WTC11 (cell line): ENCODE measurements around the gene SUPT3H. TPM values are rescaled to one million over a fixed set of nuclear protein-coding genes. Genes with fewer than 3 reads are reported as not detected.

Experiments used
- ATAC-seq: fragments of 200-7000 bp; cut with Tn5 transposase; 2 replicates; pipeline ENCODE4 v1.10.0; 2021; ENCODE audit warnings: mild to moderate bottlenecking, moderate library complexity
- CTCF ChIA-PET: fragments of 300-600 bp; sonication (Branson Sonifier 250); formaldehyde crosslinking; loops from one replicate; lab custom pipeline; 2021; ENCODE audit warnings: antibody characterized with exemption; lab: Charles Lee
- POLR2A ChIA-PET: fragments of 350-600 bp; sonication (Branson Sonifier 250); formaldehyde crosslinking; loops from one replicate; lab custom pipeline; 2021; ENCODE audit warnings: antibody characterized with exemption; lab: Charles Lee
- DNase-seq: peaks from one replicate; pipeline ENCODE4 v3.0.0; 2021; ENCODE audit warnings: low spot score
- H3K27ac Mint-ChIP-seq: 2 replicates; pipeline ENCODE4 v1.8.0; 2021; ENCODE audit warnings: mixed read lengths
- H3K27me3 Mint-ChIP-seq: 2 replicates; pipeline ENCODE4 v1.8.0; 2021; ENCODE audit warnings: low read depth, mild to moderate bottlenecking, moderate library complexity, mixed read lengths
- H3K36me3 Mint-ChIP-seq: 2 replicates; pipeline ENCODE4 v1.8.0; 2021; ENCODE audit warnings: mixed read lengths
- H3K4me1 Mint-ChIP-seq: 2 replicates; pipeline ENCODE4 v1.8.0; 2022; ENCODE audit warnings: mixed read lengths
- H3K4me3 Mint-ChIP-seq: 2 replicates; pipeline ENCODE4 v1.8.0; 2021; ENCODE audit warnings: mild to moderate bottlenecking, moderate library complexity, mixed read lengths
- H3K9me3 Mint-ChIP-seq: 2 replicates; pipeline ENCODE4 v1.8.0; 2021; ENCODE audit warnings: mixed read lengths
- ARID4B ChIP-seq: sonication (generic); formaldehyde crosslinking; IDR thresholded peaks from 2 replicates; pipeline ENCODE4 v1.8.0; 2023; ENCODE audit warnings: missing genetic modification reagents, mild to moderate bottlenecking, borderline replicate concordance
- E2F4 ChIP-seq: sonication (generic); formaldehyde crosslinking; IDR thresholded peaks from 2 replicates; pipeline ENCODE4 v1.8.1; 2022; ENCODE audit warnings: low read depth, mild to moderate bottlenecking, moderate library complexity, missing genetic modification reagents, borderline replicate concordance
- EMX1 ChIP-seq: fragments of 250-450 bp; sonication (Bioruptor Pico); IDR thresholded peaks from 2 replicates; pipeline ENCODE4 v1.8.0; 2021; ENCODE audit warnings: mild to moderate bottlenecking
- ESRRA ChIP-seq: sonication (generic); formaldehyde crosslinking; IDR thresholded peaks from 2 replicates; pipeline ENCODE4 v1.8.1; 2022; ENCODE audit warnings: mild to moderate bottlenecking, missing genetic modification reagents, borderline replicate concordance
- NFYB ChIP-seq: sonication (generic); formaldehyde crosslinking; conservative IDR thresholded peaks from 2 replicates; pipeline ENCODE4 v1.8.0; 2022; ENCODE audit warnings: low read depth, missing genetic modification reagents
- RORB ChIP-seq: fragments of 250-450 bp; sonication (Bioruptor Pico); IDR thresholded peaks from 2 replicates; pipeline ENCODE4 v1.9.0; 2021; ENCODE audit warnings: mild to moderate bottlenecking
- SP1 ChIP-seq: sonication (generic); formaldehyde crosslinking; conservative IDR thresholded peaks from 2 replicates; pipeline ENCODE4 v1.8.1; 2022; ENCODE audit warnings: missing genetic modification reagents
- TCF7 ChIP-seq: sonication (generic); formaldehyde crosslinking; IDR thresholded peaks from 2 replicates; pipeline ENCODE4 v1.8.0; 2022; ENCODE audit warnings: mild to moderate bottlenecking, low read depth, missing genetic modification reagents, moderate library complexity
- TEAD1 ChIP-seq: sonication (generic); formaldehyde crosslinking; IDR thresholded peaks from 2 replicates; pipeline ENCODE4 v1.8.0; 2022; ENCODE audit warnings: mild to moderate bottlenecking, missing genetic modification reagents
- ZNF416 ChIP-seq: fragments of 250-450 bp; sonication (Bioruptor Pico); IDR thresholded peaks from 2 replicates; pipeline ENCODE4 v1.9.0; 2021; ENCODE audit warnings: mild to moderate bottlenecking, inconsistent platforms
- total RNA-seq: library from RNA; stranded (reverse); gene quantifications from 3 replicates; pipeline ENCODE4 v1.2.3, GENCODE V29; 2021
- TF ChIP-seq, protein P1 (sequence below): fragments of 200-600 bp; IDR thresholded peaks from 2 replicates; pipeline ENCODE4 v1.8.0; 2022; ENCODE audit warnings: antibody characterized with exemption
- TF ChIP-seq, protein P2 (sequence below): fragments of 250-450 bp; sonication (Bioruptor Pico); conservative IDR thresholded peaks from 2 replicates; pipeline ENCODE4 v1.9.0; 2021; ENCODE audit warnings: mild to moderate bottlenecking
- TF ChIP-seq, protein P3 (sequence below): sonication (generic); formaldehyde crosslinking; IDR thresholded peaks from 2 replicates; pipeline ENCODE4 v1.8.0; 2022; ENCODE audit warnings: mild to moderate bottlenecking, missing genetic modification reagents
- TF ChIP-seq, protein P4 (sequence below): fragments of 250-450 bp; sonication (Bioruptor Pico); IDR thresholded peaks from 2 replicates; pipeline ENCODE4 v1.9.0; 2021; ENCODE audit warnings: mild to moderate bottlenecking, borderline replicate concordance
- TF ChIP-seq, protein P5 (sequence below): sonication (generic); formaldehyde crosslinking; IDR thresholded peaks from 2 replicates; pipeline ENCODE4 v1.8.1; 2023; ENCODE audit warnings: mild to moderate bottlenecking, moderate library complexity, missing genetic modification reagents

Gene SUPT3H
- total RNA-seq, 1 experiment from 2014 or later = 15.3 TPM

GRCh38 chr6:44782892-44783291 is 594.8 kb downstream of the SUPT3H start:
- H3K4me3 Mint-ChIP-seq = no peak overlapping the region
- CTCF ChIA-PET = interaction anchor here (1.0 kb wide), 1 partner anchor 127 kb away, joined by 3 read pairs; no protein-coding TSS in a partner anchor
- TF ChIP-seq TEAD1 (CRISPR knock-in tag) (no peak), TCF7 (no peak), ARID4B (CRISPR knock-in tag) (no peak), EMX1 (CRISPR knock-in tag) (no peak)
- TF ChIP-seq, protein P1, sequence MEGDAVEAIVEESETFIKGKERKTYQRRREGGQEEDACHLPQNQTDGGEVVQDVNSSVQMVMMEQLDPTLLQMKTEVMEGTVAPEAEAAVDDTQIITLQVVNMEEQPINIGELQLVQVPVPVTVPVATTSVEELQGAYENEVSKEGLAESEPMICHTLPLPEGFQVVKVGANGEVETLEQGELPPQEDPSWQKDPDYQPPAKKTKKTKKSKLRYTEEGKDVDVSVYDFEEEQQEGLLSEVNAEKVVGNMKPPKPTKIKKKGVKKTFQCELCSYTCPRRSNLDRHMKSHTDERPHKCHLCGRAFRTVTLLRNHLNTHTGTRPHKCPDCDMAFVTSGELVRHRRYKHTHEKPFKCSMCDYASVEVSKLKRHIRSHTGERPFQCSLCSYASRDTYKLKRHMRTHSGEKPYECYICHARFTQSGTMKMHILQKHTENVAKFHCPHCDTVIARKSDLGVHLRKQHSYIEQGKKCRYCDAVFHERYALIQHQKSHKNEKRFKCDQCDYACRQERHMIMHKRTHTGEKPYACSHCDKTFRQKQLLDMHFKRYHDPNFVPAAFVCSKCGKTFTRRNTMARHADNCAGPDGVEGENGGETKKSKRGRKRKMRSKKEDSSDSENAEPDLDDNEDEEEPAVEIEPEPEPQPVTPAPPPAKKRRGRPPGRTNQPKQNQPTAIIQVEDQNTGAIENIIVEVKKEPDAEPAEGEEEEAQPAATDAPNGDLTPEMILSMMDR = no peak
- H3K36me3 Mint-ChIP-seq = peaks cover 16% of the 10 kb centered on the region
- ATAC-seq = no peak
- no peak for DNase-seq
- H3K9me3 Mint-ChIP-seq = peaks cover 18% of the 10 kb centered on the region
- POLR2A ChIA-PET = no interaction called here
- H3K27ac Mint-ChIP-seq = no peak overlapping the region
- H3K4me1 Mint-ChIP-seq = peaks cover 17% of the 10 kb centered on the region
- no peaks in the 10 kb centered on the region for H3K27me3 Mint-ChIP-seq

DNA sequence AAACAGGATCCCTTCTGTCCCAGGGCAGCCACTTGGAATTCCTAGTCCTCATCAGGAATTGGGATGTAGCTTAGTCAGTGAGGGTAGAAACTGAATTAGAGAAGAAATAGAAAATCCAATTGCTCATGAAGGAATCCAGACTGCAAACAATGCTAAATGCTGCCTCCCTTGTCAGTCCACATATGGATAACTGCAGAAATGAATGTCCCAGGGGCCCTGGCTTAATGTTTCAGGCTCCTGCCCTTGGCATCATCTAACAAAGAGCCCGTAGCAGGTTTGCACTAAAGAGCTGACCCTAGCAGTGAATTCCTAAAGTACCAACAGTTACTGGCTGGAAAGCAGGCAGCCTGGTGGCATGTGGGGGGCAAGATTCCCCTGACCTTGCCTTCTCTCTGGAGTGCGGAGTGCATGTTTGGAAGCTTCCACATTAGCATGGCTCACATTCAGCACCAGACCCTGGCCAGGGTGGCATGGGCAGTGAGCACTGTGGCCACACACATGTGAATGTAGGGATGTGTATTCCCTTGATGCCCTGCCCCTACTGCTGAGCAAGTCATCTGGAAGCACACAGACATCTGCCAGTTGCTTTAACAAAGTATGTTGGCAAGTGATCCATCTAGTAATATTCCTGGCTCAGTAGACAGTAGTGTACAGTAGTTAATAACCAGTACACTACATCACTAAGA is 595.7 kb downstream of the SUPT3H start:
- H3K27ac Mint-ChIP-seq = no peak overlapping the region
- no peak for ATAC-seq
- peaks cover 16% of the 10 kb centered on the region for H3K36me3 Mint-ChIP-seq
- peaks cover 18% of the 10 kb centered on the region for H3K9me3 Mint-ChIP-seq
- TF ChIP-seq SP1 = no peak
- TF ChIP-seq, protein P2, sequence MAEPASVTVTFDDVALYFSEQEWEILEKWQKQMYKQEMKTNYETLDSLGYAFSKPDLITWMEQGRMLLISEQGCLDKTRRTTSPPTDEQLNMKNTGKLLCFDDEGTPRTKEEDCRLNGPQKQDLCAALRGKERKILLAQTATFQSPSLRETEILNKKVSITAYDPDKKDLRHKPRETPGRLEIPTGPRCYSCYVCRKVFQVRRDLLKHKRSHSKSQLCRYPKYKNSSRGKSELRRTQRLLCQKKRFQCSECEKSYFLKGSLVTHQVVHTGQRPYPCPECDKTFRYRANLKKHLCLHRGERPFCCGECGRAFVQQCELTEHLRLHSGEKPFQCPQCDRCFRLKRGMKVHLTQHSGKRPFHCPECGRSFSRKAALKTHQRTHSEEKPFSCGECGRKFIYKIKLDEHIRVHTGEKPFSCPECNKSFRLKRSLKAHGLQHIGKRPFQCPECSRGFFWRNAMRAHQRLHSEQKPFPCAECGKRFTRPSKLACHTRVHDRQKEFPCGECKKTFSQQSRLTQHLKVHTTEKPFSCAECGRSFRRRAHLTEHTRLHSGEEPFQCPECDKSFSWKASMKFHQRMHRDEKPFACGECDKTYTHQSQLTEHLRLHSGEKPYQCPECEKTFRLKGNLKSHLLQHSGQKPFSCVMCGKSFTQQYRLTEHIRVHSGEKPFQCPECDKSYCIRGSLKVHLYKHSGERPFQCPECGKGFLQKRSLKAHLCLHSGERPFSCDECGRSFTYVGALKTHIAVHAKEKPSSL = no peak
- TF ChIP-seq, protein P3, sequence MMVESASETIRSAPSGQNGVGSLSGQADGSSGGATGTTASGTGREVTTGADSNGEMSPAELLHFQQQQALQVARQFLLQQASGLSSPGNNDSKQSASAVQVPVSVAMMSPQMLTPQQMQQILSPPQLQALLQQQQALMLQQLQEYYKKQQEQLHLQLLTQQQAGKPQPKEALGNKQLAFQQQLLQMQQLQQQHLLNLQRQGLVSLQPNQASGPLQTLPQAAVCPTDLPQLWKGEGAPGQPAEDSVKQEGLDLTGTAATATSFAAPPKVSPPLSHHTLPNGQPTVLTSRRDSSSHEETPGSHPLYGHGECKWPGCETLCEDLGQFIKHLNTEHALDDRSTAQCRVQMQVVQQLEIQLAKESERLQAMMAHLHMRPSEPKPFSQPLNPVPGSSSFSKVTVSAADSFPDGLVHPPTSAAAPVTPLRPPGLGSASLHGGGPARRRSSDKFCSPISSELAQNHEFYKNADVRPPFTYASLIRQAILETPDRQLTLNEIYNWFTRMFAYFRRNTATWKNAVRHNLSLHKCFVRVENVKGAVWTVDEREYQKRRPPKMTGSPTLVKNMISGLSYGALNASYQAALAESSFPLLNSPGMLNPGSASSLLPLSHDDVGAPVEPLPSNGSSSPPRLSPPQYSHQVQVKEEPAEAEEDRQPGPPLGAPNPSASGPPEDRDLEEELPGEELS (CRISPR knock-in tag) = no peak
- no peak for TF ChIP-seq E2F4 (CRISPR knock-in tag)
- no peak for TF ChIP-seq RORB (CRISPR knock-in tag)
- TF ChIP-seq, protein P4, sequence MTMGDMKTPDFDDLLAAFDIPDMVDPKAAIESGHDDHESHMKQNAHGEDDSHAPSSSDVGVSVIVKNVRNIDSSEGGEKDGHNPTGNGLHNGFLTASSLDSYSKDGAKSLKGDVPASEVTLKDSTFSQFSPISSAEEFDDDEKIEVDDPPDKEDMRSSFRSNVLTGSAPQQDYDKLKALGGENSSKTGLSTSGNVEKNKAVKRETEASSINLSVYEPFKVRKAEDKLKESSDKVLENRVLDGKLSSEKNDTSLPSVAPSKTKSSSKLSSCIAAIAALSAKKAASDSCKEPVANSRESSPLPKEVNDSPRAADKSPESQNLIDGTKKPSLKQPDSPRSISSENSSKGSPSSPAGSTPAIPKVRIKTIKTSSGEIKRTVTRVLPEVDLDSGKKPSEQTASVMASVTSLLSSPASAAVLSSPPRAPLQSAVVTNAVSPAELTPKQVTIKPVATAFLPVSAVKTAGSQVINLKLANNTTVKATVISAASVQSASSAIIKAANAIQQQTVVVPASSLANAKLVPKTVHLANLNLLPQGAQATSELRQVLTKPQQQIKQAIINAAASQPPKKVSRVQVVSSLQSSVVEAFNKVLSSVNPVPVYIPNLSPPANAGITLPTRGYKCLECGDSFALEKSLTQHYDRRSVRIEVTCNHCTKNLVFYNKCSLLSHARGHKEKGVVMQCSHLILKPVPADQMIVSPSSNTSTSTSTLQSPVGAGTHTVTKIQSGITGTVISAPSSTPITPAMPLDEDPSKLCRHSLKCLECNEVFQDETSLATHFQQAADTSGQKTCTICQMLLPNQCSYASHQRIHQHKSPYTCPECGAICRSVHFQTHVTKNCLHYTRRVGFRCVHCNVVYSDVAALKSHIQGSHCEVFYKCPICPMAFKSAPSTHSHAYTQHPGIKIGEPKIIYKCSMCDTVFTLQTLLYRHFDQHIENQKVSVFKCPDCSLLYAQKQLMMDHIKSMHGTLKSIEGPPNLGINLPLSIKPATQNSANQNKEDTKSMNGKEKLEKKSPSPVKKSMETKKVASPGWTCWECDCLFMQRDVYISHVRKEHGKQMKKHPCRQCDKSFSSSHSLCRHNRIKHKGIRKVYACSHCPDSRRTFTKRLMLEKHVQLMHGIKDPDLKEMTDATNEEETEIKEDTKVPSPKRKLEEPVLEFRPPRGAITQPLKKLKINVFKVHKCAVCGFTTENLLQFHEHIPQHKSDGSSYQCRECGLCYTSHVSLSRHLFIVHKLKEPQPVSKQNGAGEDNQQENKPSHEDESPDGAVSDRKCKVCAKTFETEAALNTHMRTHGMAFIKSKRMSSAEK = no peak
- TF ChIP-seq ZNF416 (CRISPR knock-in tag) = no peak
- TF ChIP-seq NFYB (CRISPR knock-in tag) = no peak
- TF ChIP-seq, protein P5, sequence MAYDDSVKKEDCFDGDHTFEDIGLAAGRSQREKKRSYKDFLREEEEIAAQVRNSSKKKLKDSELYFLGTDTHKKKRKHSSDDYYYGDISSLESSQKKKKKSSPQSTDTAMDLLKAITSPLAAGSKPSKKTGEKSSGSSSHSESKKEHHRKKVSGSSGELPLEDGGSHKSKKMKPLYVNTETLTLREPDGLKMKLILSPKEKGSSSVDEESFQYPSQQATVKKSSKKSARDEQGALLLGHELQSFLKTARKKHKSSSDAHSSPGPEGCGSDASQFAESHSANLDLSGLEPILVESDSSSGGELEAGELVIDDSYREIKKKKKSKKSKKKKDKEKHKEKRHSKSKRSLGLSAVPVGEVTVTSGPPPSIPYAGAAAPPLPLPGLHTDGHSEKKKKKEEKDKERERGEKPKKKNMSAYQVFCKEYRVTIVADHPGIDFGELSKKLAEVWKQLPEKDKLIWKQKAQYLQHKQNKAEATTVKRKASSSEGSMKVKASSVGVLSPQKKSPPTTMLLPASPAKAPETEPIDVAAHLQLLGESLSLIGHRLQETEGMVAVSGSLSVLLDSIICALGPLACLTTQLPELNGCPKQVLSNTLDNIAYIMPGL = no peak
- TF ChIP-seq ESRRA (CRISPR knock-in tag) = no peak
- CTCF ChIA-PET = interaction anchor here (0.7 to 4.2 kb wide), 3 partner anchors 24 to 126 kb away, joined by 3 to 24 read pairs (median 3); no protein-coding TSS in a partner anchor
- POLR2A ChIA-PET = no interaction called here
- DNase-seq = no peak
- peaks cover 17% of the 10 kb centered on the region for H3K4me1 Mint-ChIP-seq
- no peaks in the 10 kb centered on the region for H3K27me3 Mint-ChIP-seq
- no peak overlapping the region for H3K4me3 Mint-ChIP-seq
